Germinal center (tissue), 1 donor: ENCODE measurements around the gene CFAP46.

Experiments used
- DNase-seq: peaks from one replicate; pipeline ENCODE4 v3.0.0; 2012; ENCODE audit warnings: mixed read lengths, low spot score

Gene CFAP46

DNA sequence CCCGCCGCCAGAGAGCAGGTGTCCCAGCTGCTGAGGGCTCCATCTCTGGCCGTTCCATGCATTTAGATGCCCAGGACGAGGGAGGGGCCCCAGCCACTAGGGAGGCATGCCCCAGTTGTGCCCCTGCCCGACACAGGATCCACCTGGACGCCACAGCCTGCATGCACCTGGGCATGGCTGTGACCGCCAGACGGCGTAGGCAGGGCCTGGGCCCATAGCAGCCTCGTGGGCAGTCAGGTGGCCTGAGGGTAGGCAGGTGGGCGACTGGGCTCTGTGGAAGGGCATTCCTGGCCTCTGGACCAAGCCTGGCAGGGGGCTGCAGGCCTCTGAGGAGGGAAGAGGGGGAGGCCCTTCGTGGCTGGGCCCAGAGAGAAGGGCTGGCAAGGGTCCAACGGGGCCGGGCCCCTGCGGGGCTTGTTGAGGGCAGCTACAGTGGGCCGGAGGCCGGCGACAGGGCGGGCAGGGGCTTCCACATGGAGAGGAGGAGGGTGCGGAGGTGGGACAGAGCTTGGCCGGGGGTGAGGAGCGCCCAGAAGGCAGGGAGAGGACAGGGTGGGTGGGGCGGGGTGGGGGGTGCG lies 80.4 kb downstream of the CFAP46 start:
- no peak for DNase-seq

DNA sequence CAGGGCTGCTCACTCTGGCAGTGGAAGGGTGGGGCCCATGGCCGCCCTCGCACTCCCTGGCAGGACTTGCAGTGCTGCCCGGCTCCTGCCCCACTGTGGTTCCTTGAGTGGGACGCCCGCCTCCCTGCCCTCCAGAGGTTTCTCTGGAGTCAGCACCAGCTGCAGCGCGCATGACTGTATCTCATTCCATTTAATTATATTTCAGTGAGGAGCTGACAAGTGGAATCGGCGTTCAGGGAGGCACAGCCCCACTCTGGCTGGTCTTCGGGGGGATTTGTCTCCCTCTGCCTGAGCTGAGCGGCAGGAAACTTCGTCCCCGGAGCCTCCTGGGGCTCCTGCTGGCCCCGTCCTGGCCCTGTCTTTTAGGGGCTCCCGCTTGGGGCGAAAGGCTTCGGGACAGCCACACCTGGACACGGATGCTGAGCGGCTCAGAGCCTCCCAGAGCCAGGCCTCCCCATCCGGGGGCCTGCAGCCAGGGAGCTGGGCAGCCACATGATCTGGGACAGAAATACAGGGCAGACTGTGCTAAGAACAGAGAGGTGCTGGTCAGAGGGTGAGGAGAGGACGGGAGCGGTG lies 81.2 kb downstream of the CFAP46 start:
- no peak for DNase-seq

DNA sequence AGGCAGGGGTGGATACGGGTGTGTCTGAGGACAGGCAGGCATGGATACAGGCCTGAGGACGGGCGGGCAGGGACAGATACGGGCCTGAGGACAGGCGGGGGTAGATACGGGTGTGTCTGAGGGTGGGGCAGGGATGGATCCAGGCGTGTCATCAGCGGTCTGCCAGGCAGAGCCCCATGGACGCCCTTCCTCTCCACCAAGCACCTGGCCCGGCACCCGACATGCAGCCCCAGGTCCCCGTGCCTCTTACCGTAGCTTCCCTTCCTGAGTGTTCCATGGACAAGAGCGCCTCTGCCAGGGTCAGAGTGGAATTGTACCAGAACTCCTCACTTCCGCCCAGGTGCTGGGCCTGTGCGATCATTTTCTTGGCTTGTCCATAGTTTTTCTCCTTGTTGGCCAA lies 81.8 kb downstream of the CFAP46 start:
- no peak for DNase-seq

DNA sequence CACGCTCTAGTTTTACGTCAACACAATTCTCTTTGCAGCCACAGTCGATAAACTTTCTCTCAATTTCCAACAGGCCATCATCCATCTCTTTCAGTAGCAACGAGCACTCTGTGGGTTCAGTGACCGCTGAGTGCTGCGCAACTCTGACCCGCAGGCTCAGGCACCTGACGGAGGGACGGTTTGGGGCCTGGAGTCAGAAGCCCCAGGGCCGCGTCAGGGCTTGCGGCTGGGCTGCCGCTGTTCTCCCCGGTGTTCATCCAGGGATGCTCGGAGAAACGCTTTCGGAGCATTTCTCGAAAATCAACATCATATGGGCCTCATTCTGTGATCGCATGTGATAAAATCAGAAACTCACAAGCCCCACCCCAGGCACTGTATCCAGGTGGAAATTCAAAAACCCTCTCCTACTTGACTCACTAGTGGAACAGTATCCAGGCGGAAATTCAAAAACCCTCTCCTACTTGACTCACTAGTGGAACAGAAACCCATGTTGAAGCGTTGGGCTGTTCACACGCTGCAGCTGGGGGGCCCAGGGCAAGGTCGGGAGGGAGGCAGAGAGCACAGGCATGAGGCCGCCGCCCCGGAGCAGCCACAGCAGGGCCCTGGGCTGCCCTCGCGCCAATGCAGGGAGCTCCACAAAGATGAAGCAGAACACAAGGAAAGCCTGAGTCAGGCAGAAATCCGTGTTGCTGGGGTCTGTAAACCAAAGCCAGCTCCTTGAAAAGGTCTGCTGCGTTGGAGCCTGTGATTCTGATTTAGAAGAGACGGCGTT lies 83.1 kb downstream of the CFAP46 start:
- no peak for DNase-seq

DNA sequence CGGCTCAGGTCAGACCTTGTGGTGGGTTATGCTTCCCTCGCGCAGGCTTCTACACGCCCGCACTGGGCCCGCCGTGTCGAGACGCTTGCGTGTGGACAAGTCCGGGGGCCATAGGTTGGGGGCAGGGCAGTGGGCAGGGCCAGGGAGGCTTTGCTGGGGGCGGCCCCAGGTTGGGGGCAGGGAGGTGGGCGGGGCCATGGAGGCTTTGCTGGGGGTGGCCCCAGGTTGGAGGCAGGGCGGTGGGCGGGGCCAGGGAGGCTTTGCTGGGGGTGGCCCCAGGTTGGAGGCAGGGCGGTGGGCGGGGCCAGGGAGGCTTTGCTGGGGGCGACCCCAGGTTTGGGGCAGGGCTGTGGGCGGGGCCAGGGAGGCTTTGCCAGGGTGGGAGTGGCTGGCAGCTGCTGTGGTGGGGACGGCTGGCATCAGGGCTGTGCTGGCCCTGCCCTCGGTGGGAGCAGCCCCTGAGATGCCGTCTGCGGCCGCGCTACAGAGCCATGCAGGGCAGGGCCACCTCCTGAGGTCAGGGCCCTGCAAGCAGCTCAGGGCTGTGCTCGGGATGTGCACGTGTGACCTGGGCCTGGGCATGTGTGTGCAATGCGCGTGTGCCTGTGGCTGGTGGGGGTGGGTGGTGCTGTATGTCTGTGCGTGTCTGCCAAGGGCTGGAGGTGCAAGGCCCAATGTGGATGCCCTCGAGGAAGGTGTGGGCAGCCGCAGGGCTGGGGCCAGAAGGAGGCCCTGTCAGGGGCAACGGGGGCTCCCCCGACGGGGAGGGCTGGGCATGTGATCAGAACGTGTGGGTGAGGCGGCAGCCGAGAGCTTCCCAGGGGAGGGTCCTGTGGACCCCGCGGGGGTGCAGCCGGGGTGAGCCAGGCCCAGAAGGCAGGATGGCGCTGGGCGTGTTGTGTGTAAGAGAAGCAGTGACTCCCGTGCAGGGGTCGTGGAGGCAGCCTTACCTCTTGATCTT lies 84.0 kb downstream of the CFAP46 start:
- no peak for DNase-seq

DNA sequence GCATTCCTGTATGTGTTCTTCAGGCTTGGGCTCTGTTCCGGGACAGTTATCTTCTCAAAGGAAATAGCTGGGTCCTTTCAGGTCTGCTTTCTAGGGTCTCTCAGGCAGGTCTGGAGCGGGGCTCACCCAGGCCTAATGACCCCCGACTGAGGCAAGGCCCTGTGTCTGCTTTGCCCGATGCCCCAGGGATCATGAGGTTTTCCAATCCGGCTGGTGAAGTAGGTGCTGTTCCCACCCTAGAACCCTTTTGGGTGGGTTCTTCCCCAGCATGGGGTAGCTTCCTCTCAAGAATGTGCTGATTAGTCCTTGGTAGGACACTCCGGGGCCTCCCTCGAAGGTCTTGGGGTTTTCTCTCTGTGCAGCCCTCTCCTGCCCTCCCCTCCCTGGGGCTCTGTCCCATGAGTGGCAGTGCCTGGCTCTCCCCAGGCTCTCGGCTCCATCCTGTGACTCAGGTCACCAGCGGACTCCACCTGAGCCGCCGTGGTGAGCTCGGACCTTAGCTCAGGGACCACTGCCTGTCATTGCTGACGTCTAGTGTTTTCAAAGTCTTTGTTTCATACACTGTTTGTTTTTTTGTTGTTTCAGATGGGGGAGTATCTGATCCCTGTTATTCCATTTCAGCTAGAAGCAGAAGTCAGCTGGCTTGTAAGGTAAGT lies 85.4 kb downstream of the CFAP46 start:
- no peak for DNase-seq

DNA sequence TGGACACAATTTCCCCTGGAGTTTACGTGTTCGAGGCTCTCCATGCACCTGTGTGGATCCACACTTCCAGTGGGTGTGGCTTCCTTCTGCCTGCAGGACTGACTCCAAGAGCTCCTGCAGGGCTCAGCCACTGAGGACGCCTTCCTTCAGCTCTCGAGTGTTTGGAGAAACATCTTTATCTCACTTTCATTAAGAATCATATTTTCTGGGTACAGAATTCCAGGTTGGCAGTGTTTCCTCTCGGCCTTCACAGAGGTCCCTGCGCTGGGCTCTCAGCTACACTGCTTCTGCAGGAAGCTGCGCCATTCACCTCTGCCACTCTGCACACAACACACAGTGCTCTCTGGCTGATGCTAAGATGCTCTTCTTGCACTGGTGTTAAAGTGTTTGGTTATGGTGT lies 86.5 kb downstream of the CFAP46 start:
- no peak for DNase-seq

DNA sequence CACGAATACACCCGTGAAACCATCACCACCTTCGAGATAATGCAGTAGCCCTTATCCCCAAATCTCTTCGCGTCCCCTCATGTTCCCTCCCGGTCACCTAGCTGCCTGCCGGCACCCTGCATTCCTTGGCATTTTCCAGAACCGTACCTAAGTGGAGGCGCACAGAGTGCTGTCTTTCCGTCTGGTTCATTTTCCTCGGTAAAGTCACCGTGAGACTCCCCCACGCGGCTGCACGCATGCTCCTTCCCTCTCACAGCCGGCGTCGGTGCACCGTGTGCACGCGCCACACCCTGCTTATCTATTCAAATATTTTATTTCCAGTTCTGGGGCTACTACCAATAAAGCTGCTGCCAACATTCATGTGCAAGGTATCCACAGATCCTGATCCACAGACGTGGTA lies 90.9 kb downstream of the CFAP46 start:
- no peak for DNase-seq

DNA sequence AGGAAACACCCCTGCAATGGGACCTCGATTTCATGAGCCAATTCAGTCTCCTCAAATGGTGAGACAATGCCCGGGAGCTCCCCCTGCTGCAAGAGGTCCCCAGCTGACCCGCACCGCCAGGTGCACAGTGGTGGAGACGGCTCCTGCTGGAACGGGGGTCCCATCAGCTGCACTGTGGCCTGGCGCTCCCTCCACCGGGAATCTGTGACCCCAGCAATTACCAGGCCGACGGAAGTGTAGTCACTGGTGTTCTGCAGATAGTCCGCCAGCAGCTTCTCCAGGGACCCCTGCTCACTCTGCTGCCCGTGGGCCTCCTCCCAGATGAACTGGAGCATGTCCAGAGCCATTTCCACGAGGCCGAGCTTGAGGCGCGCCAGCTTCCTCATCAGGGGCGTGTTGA lies 91.5 kb downstream of the CFAP46 start:
- no peak for DNase-seq

DNA sequence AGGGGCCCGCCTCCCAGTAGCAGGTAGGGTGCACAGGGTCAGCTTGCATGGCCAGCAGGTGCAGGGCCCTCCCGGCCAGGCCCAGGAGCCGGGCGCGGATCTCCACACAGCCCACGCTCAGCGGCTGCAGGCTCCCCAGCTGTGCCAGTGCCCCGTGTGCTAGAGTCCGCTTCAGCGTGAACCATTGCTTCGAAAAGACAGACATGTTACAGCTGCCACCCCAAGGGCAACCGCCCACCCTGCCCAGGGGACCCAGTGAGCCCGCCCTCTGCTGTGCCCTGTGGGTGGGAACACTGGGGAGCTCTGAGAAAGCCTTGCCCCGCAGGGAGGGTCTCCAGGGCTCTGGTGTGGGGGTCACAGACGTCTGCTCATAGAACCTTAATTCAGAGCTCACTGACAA lies 92.1 kb downstream of the CFAP46 start:
- DNase-seq, result no peak

DNA sequence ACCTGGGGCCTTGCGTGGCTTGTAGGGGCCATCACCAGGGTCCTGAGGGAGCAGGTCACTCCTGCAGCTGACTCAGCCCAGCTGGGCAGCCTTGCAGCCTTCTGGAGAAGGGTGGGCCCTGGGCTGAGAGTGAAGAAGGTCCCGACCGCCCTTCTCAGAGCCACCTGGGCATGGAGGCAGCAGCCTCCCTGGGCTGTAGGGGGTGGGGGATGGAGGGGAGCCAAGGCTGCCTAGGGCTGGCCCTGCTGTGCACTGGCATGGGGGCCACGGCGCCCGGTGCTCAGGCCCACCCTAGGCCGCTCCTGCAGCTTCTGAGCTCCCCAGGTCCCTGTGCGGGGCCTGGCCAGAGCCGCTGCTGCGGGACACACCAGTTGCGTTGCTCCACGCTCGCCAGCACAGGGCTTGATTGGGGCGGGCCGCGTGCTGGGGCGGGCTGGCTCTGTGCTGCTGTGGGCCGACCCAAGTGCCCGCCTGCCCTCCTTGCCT lies 92.8 kb downstream of the CFAP46 start:
- DNase-seq, result no peak

DNA sequence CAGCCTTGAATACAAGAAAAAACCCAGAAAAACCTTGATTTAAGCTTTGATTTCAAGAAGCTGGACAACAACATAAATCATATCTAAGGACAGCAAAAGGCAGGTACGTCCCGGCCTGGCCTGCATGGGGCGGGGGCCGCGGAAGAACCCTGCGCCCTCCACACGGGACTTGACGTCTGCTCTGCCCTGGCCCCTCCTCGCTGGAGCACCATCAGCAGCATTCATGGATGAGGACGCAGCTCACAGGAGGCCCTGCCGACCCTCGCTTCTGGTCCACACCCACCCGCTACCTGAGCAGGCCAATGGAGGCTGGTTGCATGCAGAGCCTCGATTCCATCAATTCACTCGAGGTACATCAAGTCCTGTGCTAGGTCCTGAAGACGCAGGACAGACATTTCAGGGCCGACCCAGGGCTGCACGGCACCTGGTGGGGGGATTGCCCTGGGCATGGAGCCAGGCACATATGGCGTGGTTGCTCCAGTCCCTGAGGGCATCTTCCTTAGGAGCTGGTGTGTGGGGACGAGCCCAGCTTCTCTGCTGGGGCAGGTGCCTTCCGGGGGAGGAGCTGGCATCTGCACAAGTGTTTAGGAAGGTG lies 93.3 kb downstream of the CFAP46 start:
- no peak for DNase-seq

DNA sequence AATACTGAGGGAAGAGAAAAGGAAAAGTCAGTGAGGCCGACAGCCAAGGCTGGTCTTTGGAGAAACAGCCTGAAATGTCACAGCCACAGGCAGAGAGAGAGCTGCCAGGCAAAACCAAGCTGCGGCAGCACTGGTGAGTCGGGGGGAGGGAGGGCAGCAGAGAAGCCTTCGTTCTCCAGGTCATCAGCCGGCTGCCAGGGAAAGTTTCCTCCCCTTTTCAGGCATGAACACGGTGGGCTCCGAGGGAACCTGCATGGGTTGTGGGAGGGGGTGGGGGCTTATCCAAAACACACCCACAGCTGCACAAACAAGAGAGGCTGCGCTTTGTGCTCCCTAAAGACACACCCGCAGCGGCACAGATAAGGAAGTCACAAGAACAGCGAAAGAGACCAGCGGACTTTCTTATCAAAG lies 94.1 kb downstream of the CFAP46 start:
- DNase-seq, result no peak

DNA sequence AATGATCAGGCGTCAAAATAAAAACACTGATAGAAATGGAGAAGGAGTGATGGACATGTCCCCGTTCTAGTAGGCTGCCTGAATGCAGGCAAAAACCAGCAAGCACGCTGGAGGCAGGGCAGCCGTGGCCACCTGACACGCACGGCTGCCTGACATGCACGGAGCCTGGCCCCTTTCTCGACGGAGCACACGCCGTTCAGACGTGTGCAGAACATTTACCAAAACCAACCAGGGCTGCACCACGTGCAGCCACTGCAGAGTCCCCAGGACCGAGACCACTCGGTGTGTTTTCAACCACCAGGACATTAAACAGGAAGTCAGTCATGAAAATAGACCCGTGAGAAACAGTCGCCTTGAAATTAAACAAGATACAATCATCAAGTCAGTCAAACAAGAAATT lies 94.5 kb downstream of the CFAP46 start:
- DNase-seq, result no peak

DNA sequence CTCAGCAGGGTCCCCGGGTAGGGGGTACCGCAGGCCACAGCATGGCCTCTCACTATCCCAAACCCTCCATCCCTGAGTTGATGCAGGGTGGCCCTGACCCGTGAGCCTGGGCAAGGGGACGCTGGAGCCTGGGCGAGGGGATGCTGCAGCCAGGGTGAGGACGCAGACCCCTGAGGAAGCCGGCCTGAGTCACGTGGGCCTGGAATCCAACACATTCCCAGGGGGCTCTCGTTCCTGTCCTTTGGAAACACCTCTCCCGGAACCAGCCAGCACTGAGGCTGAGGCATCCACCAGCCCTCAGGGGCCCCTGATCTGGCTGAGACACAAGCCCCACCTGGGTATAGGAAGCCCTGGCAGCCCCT lies 95.0 kb downstream of the CFAP46 start:
- no peak for DNase-seq

DNA sequence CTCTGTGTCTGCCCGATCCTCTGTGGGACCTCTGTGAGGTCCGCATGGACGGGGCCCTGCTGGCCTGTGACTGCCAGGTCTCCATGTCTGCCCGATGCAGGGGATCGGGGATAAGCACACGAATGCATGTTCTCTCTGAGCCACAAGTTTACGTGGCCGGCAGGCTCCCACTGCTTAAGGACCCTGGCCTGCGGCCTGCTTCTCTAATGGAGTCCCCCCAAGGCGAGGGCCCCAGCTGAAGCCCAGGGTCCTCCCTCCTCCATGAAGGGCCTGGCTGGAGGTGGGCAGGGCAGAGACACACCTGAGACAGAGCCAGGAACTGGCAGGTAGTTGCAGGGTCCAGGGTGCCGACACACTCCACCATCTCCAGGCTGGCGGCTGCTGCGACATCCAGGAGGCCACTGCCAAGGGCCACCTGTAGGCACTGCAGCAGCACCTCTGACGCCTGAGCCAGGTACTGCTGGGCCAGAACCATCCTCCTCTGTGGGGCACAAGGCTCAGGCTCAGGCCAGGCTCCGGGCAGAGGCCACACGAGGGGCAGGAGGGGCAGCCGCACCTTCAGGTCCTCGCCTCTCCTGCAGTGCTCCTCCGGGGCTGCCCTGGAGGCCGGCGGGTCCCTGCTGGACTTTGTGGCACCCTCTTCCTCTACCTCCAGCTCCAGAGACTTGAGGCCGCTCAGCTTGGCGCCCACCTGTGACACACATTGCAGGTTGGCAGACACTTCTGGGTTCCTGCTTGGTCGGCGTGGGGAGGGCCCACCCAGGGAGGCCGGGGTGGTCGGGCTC lies 95.5 kb downstream of the CFAP46 start:
- no peak for DNase-seq

DNA sequence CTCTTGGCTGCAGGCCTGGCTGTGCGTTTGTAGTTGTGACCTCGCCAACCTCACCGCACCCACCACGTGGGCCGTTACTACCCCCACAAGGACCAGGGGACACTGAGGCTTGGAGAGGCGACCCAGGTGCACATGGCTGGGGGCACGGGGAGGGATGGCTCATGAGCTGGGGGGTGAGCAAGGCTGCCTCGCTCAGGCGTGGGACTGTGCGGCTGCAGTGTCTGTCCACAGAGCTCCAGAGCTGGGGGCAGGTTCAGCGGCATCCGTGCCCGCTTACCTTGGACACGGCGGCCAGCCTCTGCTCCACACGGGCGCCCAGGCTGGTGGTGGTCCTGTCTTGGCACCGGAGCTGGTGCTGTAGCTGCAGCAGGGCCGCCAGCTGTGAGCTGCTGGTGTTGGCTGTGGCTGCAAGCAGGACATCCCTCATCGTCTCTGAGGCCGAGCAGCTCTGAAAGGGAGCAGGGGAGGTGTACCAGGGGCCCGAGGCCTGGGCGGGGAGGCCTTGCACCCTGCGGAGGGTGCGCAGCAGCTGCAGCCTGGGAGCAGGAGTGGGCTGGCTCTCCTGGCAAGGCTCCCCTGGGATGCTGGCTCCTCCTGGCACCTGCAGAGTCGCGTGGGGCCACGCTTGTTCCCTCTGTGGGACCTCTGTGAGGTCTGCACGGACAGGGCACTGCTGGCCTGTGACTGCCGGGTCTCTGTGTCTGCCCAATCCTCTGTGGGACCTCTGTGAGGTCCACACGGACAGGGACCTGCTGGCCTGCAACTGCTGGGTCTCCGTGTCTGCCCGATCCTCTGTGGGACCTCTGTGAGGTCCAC lies 96.4 kb downstream of the CFAP46 start:
- DNase-seq, result no peak

DNA sequence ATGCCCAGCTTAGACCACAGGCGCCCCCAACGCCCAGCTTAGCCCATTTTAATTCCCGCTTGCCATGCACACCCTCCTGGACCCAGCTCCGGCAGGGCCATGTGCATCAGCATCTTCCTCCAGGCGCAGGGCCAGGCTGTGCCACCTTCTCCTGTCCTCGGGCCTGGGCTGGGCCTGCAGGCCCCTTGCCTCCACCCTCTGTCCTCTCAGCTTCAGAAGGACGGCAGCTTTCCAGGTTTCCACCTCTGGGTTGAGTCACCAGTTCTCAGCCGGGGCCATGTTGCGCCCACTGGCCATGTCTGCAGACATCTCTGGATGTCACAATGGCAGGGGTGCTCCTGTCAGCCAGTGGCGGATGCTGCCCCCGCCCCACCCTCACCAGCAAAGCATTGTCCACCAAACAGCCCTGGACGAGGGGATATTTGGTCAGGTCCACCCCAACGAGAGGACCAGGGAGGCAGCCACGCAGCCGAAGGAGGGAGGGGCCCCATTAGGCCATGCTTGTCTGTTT lies 97.3 kb downstream of the CFAP46 start:
- no peak for DNase-seq

DNA sequence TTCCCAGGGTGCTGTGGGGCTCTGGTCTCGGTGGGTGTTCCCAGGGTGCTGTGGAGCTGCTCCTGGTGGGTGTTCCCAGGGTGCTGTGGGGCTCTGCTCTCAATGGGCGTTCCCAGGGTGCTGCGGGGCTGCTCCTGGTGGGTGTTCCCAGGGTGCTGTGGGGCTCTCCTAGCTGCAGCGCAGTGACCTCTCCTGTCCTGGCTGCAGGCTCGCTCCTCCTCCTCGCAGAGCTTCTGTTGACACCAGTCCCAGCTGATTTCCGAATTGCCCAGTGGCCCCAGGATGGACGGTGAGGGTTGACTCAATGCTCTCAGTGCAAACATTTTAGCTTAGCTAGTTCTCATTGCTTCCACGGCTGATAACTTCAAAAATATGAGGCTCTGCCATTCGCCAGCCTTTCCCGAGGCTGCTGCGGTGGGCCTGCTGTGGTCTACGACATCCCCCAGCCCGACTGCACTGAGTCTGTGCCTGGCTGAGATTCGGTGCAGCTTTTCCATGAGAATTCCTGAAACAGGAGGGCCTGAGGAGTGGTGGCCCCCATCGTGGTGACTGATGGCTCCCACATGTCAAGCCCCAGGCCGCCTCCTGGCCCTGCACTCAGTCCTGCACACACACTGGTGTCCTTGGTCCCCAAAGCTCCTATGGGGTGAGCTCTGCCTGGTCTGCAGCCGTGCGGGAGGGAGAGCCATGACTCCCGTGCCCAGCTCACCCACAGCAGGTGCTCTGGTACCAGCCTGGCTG lies 98.1 kb downstream of the CFAP46 start:
- no peak for DNase-seq
